ENCODE results near the gene MARS2. TPM values are rescaled to one million over a fixed set of nuclear protein-coding genes. Genes with fewer than 3 reads are reported as not detected.

Gene MARS2
- total RNA-seq, 1 experiment from 2014 or later: 14.4 TPM

DNA sequence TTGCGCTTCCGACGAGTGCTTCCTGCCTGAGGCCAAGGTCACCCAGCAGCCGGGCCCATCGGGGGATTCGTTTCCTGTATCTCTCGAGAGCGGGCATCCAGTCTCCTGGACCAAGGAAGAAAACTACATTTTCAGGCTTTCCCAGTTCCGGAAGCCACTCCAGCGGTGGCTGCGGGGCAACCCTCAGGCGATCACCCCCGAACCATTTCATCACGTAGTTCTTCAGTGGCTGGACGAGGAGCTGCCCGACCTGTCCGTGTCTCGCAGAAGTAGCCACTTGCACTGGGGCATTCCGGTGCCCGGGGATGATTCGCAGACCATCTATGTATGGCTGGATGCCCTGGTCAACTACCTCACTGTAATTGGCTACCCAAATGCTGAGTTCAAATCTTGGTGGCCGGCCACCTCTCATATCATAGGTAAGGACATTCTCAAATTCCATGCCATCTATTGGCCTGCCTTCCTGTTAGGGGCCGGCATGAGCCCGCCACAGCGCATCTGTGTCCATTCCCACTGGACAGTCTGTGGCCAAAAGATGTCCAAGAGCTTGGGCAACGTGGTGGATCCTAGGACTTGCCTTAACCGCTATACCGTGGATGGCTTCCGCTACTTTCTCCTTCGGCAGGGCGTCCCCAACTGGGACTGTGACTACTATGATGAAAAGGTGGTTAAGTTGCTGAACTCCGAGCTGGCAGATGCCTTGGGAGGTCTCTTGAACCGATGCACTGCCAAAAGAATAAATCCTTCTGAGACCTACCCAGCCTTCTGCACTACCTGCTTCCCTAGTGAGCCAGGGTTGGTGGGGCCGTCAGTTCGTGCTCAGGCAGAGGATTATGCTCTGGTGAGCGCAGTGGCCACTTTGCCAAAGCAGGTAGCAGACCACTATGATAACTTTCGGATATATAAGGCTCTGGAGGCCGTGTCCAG is 1.0 kb downstream of the MARS2 start (continued):
- TF ChIP-seq, protein P1, sequence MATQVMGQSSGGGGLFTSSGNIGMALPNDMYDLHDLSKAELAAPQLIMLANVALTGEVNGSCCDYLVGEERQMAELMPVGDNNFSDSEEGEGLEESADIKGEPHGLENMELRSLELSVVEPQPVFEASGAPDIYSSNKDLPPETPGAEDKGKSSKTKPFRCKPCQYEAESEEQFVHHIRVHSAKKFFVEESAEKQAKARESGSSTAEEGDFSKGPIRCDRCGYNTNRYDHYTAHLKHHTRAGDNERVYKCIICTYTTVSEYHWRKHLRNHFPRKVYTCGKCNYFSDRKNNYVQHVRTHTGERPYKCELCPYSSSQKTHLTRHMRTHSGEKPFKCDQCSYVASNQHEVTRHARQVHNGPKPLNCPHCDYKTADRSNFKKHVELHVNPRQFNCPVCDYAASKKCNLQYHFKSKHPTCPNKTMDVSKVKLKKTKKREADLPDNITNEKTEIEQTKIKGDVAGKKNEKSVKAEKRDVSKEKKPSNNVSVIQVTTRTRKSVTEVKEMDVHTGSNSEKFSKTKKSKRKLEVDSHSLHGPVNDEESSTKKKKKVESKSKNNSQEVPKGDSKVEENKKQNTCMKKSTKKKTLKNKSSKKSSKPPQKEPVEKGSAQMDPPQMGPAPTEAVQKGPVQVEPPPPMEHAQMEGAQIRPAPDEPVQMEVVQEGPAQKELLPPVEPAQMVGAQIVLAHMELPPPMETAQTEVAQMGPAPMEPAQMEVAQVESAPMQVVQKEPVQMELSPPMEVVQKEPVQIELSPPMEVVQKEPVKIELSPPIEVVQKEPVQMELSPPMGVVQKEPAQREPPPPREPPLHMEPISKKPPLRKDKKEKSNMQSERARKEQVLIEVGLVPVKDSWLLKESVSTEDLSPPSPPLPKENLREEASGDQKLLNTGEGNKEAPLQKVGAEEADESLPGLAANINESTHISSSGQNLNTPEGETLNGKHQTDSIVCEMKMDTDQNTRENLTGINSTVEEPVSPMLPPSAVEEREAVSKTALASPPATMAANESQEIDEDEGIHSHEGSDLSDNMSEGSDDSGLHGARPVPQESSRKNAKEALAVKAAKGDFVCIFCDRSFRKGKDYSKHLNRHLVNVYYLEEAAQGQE (IDR thresholded peaks at IDR 0.05; ENCODE audit: low read depth): no peak

DNA sequence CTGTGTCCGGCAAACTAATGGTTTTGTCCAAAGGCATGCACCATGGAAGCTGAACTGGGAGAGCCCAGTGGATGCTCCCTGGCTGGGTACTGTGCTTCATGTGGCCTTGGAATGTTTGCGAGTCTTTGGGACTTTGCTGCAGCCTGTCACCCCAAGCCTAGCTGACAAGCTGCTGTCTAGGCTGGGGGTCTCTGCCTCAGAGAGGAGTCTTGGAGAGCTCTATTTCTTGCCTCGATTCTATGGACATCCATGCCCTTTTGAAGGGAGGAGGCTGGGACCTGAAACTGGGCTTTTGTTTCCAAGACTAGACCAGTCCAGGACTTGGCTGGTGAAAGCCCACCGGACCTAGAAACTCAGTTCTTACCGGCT is 1.7 kb downstream of the MARS2 start:
- Histone ChIP-seq H4K20me1 (ENCODE audit: insufficient read depth) (peaks cover 14% of the 10 kb centered on the region; the same call in 1 of the 2 replicates), H3K27ac (ENCODE audit: low read depth, low read length) (no peak overlapping the region), H3K9me2 (ENCODE audit: insufficient read depth) (no peaks in the 10 kb centered on the region), H3K4me1 (ENCODE audit: control insufficient read depth in 1 of 2, insufficient read depth in 2 of 2, low read length in 2 of 2) (peaks cover 11 to 19% of the 10 kb centered on the region in 2 experiments; a peak in 3 of 4 replicates), H3K79me2 (ENCODE audit: insufficient read depth, low read length) (peaks cover 61% of the 10 kb centered on the region), H3K9me3 (ENCODE audit: control insufficient read depth in 1 of 2, insufficient read depth in 1 of 2, low read depth in 1 of 2, low read length in 2 of 2) (no peaks in the 10 kb centered on the region), H3K4me2 (ENCODE audit: low read length) (peak overlapping the region; percentile 85), H3K27me3 (ENCODE audit: insufficient read depth, low read length) (no peaks in the 10 kb centered on the region), H3K9ac (ENCODE audit: low read length) (peak overlapping the region; percentile 84; the same call in 1 of the 2 replicates), H3K4me3 (replicated peaks in 1 of 2; ENCODE audit: low read depth in 1 of 2, low read length in 2 of 2) (peak overlapping the region; percentile 78 to 89), H2AFZ (ENCODE audit: low read depth, low read length, poor library complexity, severe bottlenecking) (no peak overlapping the region), H3K36me3 (ENCODE audit: control insufficient read depth in 1 of 2, insufficient read depth in 2 of 2, low read length in 2 of 2) (peaks cover 0 to 12% of the 10 kb centered on the region in 2 experiments; a peak in 1 of 4 replicates)
- no peak for DNase-seq (ENCODE audit: low read depth, low spot score)
- ChIA-PET POLR2A (no interaction called here), RAD21 (ENCODE audit: low non-redundant PET in 1 of 2, low total read pairs in 2 of 2, uncharacterized antibody in 2 of 2, unreplicated experiment in 2 of 2) (no interaction called here), CTCF (no interaction called here)
- no TSS peak for BruUV-seq (replicated peaks)
- intact Hi-C loops (cut with micrococcal nuclease): loop anchor here (1.0 to 10.0 kb wide), 3 partner anchors 70 to 588 kb away; partner anchors contain the start of gene HSPE1
- no peak for ATAC-seq
- TF ChIP-seq SIN3A (IDR thresholded peaks at IDR 0.05; ENCODE audit: low read depth) (no peak), EZH2 (IDR thresholded peaks at IDR 0.05) (no peak), SP1 (IDR thresholded peaks at IDR 0.05; ENCODE audit: low read depth) (no peak), SRF (IDR thresholded peaks at IDR 0.05; ENCODE audit: low read depth) (no peak), CEBPB (IDR thresholded peaks at IDR 0.05; ENCODE audit: low read depth) (no peak), ZNF274 (IDR thresholded peaks at IDR 0.05; ENCODE audit: low read depth, low read length) (no peak), CBX3 (IDR thresholded peaks at IDR 0.05; ENCODE audit: low read depth) (no peak), ZFX (IDR thresholded peaks at IDR 0.05) (no peak)
- TF ChIP-seq, protein P1 (IDR thresholded peaks at IDR 0.05; ENCODE audit: low read depth): no peak
- TF ChIP-seq, protein P2, sequence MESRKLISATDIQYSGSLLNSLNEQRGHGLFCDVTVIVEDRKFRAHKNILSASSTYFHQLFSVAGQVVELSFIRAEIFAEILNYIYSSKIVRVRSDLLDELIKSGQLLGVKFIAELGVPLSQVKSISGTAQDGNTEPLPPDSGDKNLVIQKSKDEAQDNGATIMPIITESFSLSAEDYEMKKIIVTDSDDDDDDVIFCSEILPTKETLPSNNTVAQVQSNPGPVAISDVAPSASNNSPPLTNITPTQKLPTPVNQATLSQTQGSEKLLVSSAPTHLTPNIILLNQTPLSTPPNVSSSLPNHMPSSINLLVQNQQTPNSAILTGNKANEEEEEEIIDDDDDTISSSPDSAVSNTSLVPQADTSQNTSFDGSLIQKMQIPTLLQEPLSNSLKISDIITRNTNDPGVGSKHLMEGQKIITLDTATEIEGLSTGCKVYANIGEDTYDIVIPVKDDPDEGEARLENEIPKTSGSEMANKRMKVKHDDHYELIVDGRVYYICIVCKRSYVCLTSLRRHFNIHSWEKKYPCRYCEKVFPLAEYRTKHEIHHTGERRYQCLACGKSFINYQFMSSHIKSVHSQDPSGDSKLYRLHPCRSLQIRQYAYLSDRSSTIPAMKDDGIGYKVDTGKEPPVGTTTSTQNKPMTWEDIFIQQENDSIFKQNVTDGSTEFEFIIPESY (IDR thresholded peaks at IDR 0.05; ENCODE audit: extremely low read depth, insufficient replicate concordance, low read length): no peak
- TF ChIP-seq, protein P3, sequence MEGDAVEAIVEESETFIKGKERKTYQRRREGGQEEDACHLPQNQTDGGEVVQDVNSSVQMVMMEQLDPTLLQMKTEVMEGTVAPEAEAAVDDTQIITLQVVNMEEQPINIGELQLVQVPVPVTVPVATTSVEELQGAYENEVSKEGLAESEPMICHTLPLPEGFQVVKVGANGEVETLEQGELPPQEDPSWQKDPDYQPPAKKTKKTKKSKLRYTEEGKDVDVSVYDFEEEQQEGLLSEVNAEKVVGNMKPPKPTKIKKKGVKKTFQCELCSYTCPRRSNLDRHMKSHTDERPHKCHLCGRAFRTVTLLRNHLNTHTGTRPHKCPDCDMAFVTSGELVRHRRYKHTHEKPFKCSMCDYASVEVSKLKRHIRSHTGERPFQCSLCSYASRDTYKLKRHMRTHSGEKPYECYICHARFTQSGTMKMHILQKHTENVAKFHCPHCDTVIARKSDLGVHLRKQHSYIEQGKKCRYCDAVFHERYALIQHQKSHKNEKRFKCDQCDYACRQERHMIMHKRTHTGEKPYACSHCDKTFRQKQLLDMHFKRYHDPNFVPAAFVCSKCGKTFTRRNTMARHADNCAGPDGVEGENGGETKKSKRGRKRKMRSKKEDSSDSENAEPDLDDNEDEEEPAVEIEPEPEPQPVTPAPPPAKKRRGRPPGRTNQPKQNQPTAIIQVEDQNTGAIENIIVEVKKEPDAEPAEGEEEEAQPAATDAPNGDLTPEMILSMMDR (IDR thresholded peaks at IDR 0.05 in 2 of 3, conservative IDR thresholded peaks at IDR 0.05 in 1 of 3; ENCODE audit: borderline replicate concordance in 1 of 3, insufficient read depth in 1 of 3, low read depth in 2 of 3, low read length in 2 of 3): no peak
